ENCODE measurements around the gene ATRNL1.

Gene ATRNL1

DNA sequence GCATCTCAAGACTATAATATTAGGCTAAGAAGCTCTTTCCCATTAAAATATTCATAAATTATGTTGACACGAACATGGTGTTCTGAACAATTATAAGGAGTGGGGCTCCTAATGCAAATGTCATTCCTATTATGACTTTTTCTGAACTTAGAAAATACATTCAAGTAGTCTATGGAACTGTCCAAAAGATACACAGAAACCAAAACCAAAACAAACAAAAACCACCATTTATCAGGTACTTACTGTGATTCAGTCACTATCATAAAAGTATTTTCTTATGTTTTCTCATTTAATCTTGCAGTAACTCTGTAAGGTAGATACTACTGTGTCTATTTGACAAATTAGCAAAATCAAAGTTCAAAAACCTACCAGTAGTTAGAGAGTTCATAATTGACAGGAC lies 773.0 kb downstream of the ATRNL1 start:
- Histone ChIP-seq H3K4me2 (ENCODE audit: low read length) (no peak overlapping the region), H3K9ac (ENCODE audit: low read length) (no peak overlapping the region), H2AFZ (ENCODE audit: low read depth, low read length) (no peak overlapping the region), H3K4me3 (ENCODE audit: low read length) (no peak overlapping the region), H3K4me1 (ENCODE audit: low read length) (no peaks in the 10 kb centered on the region), H3K9me3 (ENCODE audit: insufficient read depth, low read length) (no peaks in the 10 kb centered on the region), H3K27ac (ENCODE audit: low read length) (no peak overlapping the region), H3K79me2 (ENCODE audit: low read length) (no peaks in the 10 kb centered on the region), H3K36me3 (replicated peaks; ENCODE audit: low read depth, low read length) (no peaks in the 10 kb centered on the region), H4K20me1 (ENCODE audit: insufficient read depth, low read length) (no peaks in the 10 kb centered on the region), H3K27me3 (ENCODE audit: low read depth, low read length) (no peaks in the 10 kb centered on the region)
- TF ChIP-seq CTCF (IDR thresholded peaks at IDR 0.05; ENCODE audit: low read depth, low read length), result no peak
- no peak for TF ChIP-seq EZH2phosphoT487 (IDR thresholded peaks at IDR 0.05; ENCODE audit: low read depth)

DNA sequence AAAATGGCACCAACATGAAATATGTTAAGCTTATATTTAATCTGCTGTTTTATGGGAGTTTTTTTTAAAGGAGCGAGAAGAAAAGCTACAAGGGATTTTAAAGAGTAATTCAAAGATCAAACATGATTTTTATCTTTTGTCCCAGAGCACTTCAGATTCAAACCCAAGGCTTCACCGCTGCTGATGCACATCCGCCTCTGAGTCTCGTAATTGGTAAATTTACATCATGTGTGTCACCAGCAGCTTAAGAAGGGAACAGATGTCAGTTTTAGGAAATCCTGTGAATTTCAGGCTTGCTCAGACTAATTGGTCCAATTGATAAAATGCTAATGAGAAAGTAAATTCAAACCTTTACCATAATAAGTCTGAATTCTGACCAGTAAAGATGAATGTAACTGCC lies 773.5 kb downstream of the ATRNL1 start:
- no peak for TF ChIP-seq CTCF (IDR thresholded peaks at IDR 0.05; ENCODE audit: low read depth, low read length)
- no peak overlapping the region for H2AFZ ChIP-seq (ENCODE audit: low read depth, low read length)
- H3K27ac ChIP-seq (ENCODE audit: low read length), result no peak overlapping the region
- H3K36me3 ChIP-seq (replicated peaks; ENCODE audit: low read depth, low read length), result no peaks in the 10 kb centered on the region
- H3K9me3 ChIP-seq (ENCODE audit: insufficient read depth, low read length), result no peaks in the 10 kb centered on the region
- H3K79me2 ChIP-seq (ENCODE audit: low read length), result no peaks in the 10 kb centered on the region
- no peak overlapping the region for H3K4me2 ChIP-seq (ENCODE audit: low read length)
- H3K4me1 ChIP-seq (ENCODE audit: low read length), result no peaks in the 10 kb centered on the region
- H3K9ac ChIP-seq (ENCODE audit: low read length), result no peak overlapping the region
- H3K27me3 ChIP-seq (ENCODE audit: low read depth, low read length), result no peaks in the 10 kb centered on the region
- no peaks in the 10 kb centered on the region for H4K20me1 ChIP-seq (ENCODE audit: insufficient read depth, low read length)
- no peak overlapping the region for H3K4me3 ChIP-seq (ENCODE audit: low read length)

DNA sequence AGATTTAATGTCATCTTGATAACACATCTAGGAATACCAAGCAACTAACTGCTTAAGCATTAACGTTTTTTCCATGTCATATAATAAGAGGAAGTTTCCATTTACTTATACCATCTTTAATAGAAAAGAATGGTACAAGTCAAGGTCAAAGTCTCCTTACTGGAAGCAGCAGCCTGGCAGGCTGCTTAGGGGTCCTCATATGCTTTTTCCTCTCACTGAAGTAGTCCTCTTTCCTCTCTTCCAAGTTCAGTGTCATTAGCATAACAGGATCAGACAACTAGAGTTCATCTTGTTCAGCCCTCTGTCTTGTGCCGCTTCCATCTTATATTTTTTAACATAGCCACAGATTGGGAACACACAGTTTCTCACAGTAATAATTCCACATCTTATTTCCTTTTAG lies 774.1 kb downstream of the ATRNL1 start:
- H3K79me2 ChIP-seq (ENCODE audit: low read length), result no peaks in the 10 kb centered on the region
- no peak overlapping the region for H2AFZ ChIP-seq (ENCODE audit: low read depth, low read length)
- H3K9ac ChIP-seq (ENCODE audit: low read length), result no peak overlapping the region
- H4K20me1 ChIP-seq (ENCODE audit: insufficient read depth, low read length), result no peaks in the 10 kb centered on the region
- H3K4me1 ChIP-seq (ENCODE audit: low read length), result no peaks in the 10 kb centered on the region
- no peak overlapping the region for H3K4me2 ChIP-seq (ENCODE audit: low read length)
- no peaks in the 10 kb centered on the region for H3K27me3 ChIP-seq (ENCODE audit: low read depth, low read length)
- H3K4me3 ChIP-seq (ENCODE audit: low read length), result no peak overlapping the region
- no peak overlapping the region for H3K27ac ChIP-seq (ENCODE audit: low read length)
- TF ChIP-seq EZH2phosphoT487 (IDR thresholded peaks at IDR 0.05; ENCODE audit: low read depth) (no peak), CTCF (IDR thresholded peaks at IDR 0.05; ENCODE audit: low read depth, low read length) (no peak)
- no peaks in the 10 kb centered on the region for H3K9me3 ChIP-seq (ENCODE audit: insufficient read depth, low read length)
- H3K36me3 ChIP-seq (replicated peaks; ENCODE audit: low read depth, low read length), result no peaks in the 10 kb centered on the region

DNA sequence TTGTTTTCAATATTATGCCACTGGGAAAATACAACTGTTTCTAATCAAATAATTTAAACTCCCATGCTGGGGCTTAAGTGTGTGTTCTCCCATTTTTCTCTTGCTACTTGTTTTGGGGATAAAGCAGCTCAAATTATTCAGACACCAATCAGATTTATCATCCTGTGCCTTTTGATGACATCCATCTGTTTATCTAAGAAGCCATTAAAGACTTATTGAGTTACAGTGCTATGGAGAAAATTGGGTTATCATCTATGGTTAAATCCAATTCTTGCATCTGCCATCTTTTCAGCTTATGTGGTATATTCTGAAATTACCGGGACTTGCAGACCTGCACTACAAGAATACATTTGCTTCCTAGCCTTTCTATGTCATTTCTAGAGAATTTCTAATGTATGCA lies 778.7 kb downstream of the ATRNL1 start:
- Histone ChIP-seq H3K79me2 (ENCODE audit: low read length) (no peaks in the 10 kb centered on the region), H2AFZ (ENCODE audit: low read depth, low read length) (no peak overlapping the region), H3K27ac (ENCODE audit: low read length) (no peak overlapping the region), H3K27me3 (ENCODE audit: low read depth, low read length) (no peaks in the 10 kb centered on the region), H4K20me1 (ENCODE audit: insufficient read depth, low read length) (no peaks in the 10 kb centered on the region), H3K4me1 (ENCODE audit: low read length) (no peaks in the 10 kb centered on the region), H3K9ac (ENCODE audit: low read length) (no peak overlapping the region), H3K4me3 (ENCODE audit: low read length) (no peak overlapping the region), H3K36me3 (replicated peaks; ENCODE audit: low read depth, low read length) (no peaks in the 10 kb centered on the region), H3K4me2 (ENCODE audit: low read length) (no peak overlapping the region), H3K9me3 (ENCODE audit: insufficient read depth, low read length) (no peaks in the 10 kb centered on the region)
- TF ChIP-seq EZH2phosphoT487 (IDR thresholded peaks at IDR 0.05; ENCODE audit: low read depth), result no peak
- TF ChIP-seq CTCF (IDR thresholded peaks at IDR 0.05; ENCODE audit: low read depth, low read length), result no peak
